Right lobe of liver (tissue), 6 donors: Measurements from ENCODE around the gene CEACAM19. TPM values are rescaled to one million over a fixed set of nuclear protein-coding genes. Genes with fewer than 3 reads are reported as not detected.
A peak's percentile ranks its signal among the peaks of the same experiment; 100 is the strongest.

Experiments
- ATAC-seq, 4 donors: fragments of 200-7000 bp; cut with Tn5 transposase; one replicate each; pipeline ENCODE4 v1.9.1; 2020; ENCODE audit warnings: mild to moderate bottlenecking in 4 of 4, moderate library complexity in 4 of 4
- DNase-seq, 3 donors: peaks; one replicate each; pipeline ENCODE4 v3.0.0-alpha.2; 2020
- H3K27ac ChIP-seq, 3 donors: fragments of 200-600 bp; one replicate each; pipeline ENCODE4 v1.8.0; 2022
- H3K27me3 ChIP-seq, 2 donors: fragments of 200-600 bp; one replicate each; pipeline ENCODE4 v1.8.0; 2022
- H3K36me3 ChIP-seq, 4 donors: fragments of 200-600 bp; sonication (generic) in 1 of 4; one replicate each; pipeline versions ENCODE4 v1.5.1 to v1.8.0; 2017 to 2022; ENCODE audit warnings: control low read depth in 1 of 4
- H3K4me1 ChIP-seq, 4 donors: fragments of 200-600 bp; sonication (generic) in 1 of 4; one replicate each; pipeline versions ENCODE4 v1.5.1 to v1.8.0; 2017 to 2022; ENCODE audit warnings: control low read depth in 1 of 4
- H3K4me3 ChIP-seq, 3 donors: fragments of 200-600 bp; one replicate each; pipeline ENCODE4 v1.8.0; 2022
- H3K9me3 ChIP-seq, 4 donors: fragments of 200-600 bp; sonication (generic) in 1 of 4; one replicate each; pipeline versions ENCODE4 v1.5.1 to v1.8.0; 2017 to 2022; ENCODE audit warnings: control low read depth in 1 of 4
- POLR2A ChIP-seq: fragments of 450-650 bp; IDR thresholded peaks from one replicate; pipeline ENCODE4 v1.6.1; 2017; ENCODE audit warnings: antibody characterized with exemption, mild to moderate bottlenecking
- WGBS: methylation state at CpG from one replicate; pipeline ENCODE4 v1.1.6; 2018; ENCODE audit warnings: low coverage, low lambda C conversion rate; ENCODE audit not compliant: insufficient coverage; ENCODE audit errors: missing lambda C conversion rate; 5-methylcytosine and 5-hydroxymethylcytosine counted together
- intact Hi-C, 2 donors: fragments of 100-400 bp; cut with DNase I; formaldehyde crosslinking; loops; one replicate each; pipeline versions ENCODE4 v1.11.2 to v1.14.1; 2022
- total RNA-seq, 6 experiments: library from RNA; depleted of rRNA in 2 of 6; stranded (reverse); fragments of >200 nt in 2 of 6; fragmentation: NEBNext Ultra II Directional in 3 of 6; extraction: Animal tissue kit (Norgen Biotek cat#: 25700) in 3 of 6; gene quantifications; one replicate each; pipeline versions ENCODE4 v1.1.0 to v1.2.4, GENCODE V29; 2016 to 2023
- TF ChIP-seq, protein P1 (sequence below), 4 donors: fragments of 200-600 bp in 3 of 4; fragments of 450-650 bp in 1 of 4; IDR thresholded peaks; one replicate each; pipeline versions ENCODE4 v1.5.1 to v1.8.0; 2016 to 2022; ENCODE audit warnings: antibody characterized with exemption in 4 of 4, mild to moderate bottlenecking in 2 of 4
- donor health status: DM: no; HTN: yes; CAD: no.
- donor health status: DM: no; HTN: no; CAD: no.
- donor health status: DM: no; HTN: no; CAD: no.
- donor health status: DM: no; HTN: yes; CAD: no.
- donor health status: DM: no; HTN: yes; CAD: no.

CEACAM19 gene
- total RNA-seq, 6 experiments from 2014 or later = 3.3 to 9.0 (median 4.5) TPM

DNA sequence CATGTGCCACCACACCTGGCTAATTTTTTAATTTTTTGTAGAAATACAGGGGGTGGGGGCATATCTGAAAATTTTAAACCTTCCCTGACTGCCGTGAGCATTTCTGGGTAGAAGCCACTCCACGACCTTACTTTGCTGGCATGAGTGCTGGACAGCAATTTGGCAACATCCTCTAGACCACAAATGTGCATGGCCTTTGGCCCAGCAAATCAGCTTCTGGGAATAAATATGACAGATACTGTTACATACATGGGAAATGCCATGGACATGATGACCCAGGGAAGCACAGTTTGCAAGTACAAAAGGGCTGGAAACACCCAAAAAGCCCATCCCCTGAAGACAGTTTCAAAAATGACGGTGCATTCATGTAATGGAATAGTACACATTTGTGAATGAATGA lies 30.8 kb upstream of the CEACAM19 start:
- H3K4me3 ChIP-seq = no peak overlapping the region
- TF ChIP-seq POLR2A = peak; percentile 22
- TF ChIP-seq, protein P1, sequence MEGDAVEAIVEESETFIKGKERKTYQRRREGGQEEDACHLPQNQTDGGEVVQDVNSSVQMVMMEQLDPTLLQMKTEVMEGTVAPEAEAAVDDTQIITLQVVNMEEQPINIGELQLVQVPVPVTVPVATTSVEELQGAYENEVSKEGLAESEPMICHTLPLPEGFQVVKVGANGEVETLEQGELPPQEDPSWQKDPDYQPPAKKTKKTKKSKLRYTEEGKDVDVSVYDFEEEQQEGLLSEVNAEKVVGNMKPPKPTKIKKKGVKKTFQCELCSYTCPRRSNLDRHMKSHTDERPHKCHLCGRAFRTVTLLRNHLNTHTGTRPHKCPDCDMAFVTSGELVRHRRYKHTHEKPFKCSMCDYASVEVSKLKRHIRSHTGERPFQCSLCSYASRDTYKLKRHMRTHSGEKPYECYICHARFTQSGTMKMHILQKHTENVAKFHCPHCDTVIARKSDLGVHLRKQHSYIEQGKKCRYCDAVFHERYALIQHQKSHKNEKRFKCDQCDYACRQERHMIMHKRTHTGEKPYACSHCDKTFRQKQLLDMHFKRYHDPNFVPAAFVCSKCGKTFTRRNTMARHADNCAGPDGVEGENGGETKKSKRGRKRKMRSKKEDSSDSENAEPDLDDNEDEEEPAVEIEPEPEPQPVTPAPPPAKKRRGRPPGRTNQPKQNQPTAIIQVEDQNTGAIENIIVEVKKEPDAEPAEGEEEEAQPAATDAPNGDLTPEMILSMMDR (IDR thresholded peaks at IDR 0.05) = no peak
- H3K27me3 ChIP-seq = no peaks in the 10 kb centered on the region
- intact Hi-C loops = no loop called here
- peak overlapping the region in 1 of 3 donors; percentile 51 for H3K27ac ChIP-seq
- ATAC-seq (peak in 2 of 4 donors; percentile 20 to 36), DNase-seq (peak in 1 of 3 donors; percentile 20)
- H3K4me1 ChIP-seq = peaks cover 0 to 42% (median 8%) of the 10 kb centered on the region in 4 donors
- no peaks in the 10 kb centered on the region for H3K9me3 ChIP-seq
- H3K36me3 ChIP-seq = no peaks in the 10 kb centered on the region
- WGBS = 17% methylated on average over 3 of the region's 3 CpGs

DNA sequence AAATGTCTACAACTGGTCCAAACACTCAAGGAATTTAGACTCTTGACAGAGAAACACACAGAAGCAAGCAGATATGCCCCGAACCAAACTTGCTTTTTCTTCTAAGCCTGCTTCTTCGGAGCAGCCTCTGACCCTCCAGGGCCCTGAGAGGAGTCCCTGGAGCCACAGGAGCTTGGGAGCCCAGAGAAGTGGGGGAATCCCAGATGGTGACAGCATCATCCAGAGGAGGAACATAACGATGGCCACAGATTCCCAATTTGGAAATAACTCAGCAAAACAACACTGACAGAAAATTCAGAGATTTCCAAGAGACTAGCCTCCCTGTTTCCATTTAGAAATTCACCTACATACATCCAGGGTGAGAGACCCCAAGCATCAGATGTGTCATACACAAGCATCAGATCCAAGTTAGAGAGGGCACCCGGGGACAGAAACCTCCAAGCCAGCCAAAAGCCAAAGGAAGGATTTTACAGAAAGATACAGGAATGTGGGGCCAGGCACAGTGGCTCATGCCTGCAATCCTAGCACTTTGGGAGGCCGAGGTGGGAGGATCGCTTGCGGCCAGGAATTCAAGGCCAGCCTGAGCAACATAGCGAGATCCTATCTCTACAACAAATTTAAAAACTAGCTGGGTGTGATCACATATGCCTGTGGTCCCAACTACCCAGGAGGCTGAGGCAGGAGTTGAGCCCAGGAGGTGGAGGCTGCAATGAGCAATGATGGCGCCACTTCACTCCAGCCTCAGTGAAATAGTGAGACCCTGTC lies 29.6 kb upstream of the CEACAM19 start:
- no peaks in the 10 kb centered on the region for H3K36me3 ChIP-seq
- intact Hi-C loops = no loop called here
- TF ChIP-seq, protein P1 (IDR thresholded peaks at IDR 0.05) = no peak
- no peak for TF ChIP-seq POLR2A
- no peak overlapping the region for H3K4me3 ChIP-seq
- no peaks in the 10 kb centered on the region for H3K27me3 ChIP-seq
- no peak overlapping the region for H3K27ac ChIP-seq
- H3K4me1 ChIP-seq = peaks cover 0 to 37% (median 10%) of the 10 kb centered on the region in 4 donors
- ATAC-seq = no peak
- H3K9me3 ChIP-seq = no peaks in the 10 kb centered on the region
- no peak for DNase-seq
- 90% methylated on average over 6 of the region's 9 CpGs for WGBS

- Histone ChIP-seq H3K27me3 (no peaks in the 10 kb centered on the region), H3K4me3 (no peak overlapping the region), H3K4me1 (peaks cover 0 to 34% (median 8%) of the 10 kb centered on the region in 4 donors), H3K9me3 (no peaks in the 10 kb centered on the region), H3K36me3 (peaks cover 0 to 5% (median 2%) of the 10 kb centered on the region in 4 donors), H3K27ac (no peak overlapping the region)
- ATAC-seq (no peak), DNase-seq (no peak)
- intact Hi-C loops = no loop called here
- WGBS = 58% methylated on average over 1 of the region's 1 CpG
- TF ChIP-seq, protein P1 (IDR thresholded peaks at IDR 0.05) = no peak
- TF ChIP-seq POLR2A = no peak
Measured at GRCh38 chr19:44642377-44642776, 28.9 kb upstream of the CEACAM19 start.

GRCh38 chr19:44643605-44644401 lies 27.5 kb upstream of the CEACAM19 start, which contains the start of gene PVR:
Gene PVR (plus strand): TSS chr19:44643910. CDS start chr19:44644097, 187 bp downstream.
- Histone ChIP-seq H3K36me3 (peaks cover 0 to 14% (median 7%) of the 10 kb centered on the region in 4 donors), H3K4me3 (peak within 1 kb of the TSS; percentile 88 to 93 (median 89)), H3K9me3 (no peaks in the 10 kb centered on the region), H3K27ac (peak within 1 kb of the TSS; percentile 95 to 98 (median 96)), H3K4me1 (peaks cover 0 to 40% (median 13%) of the 10 kb centered on the region in 4 donors), H3K27me3 (no peaks in the 10 kb centered on the region)
- peak; percentile 93 for TF ChIP-seq POLR2A
- TF ChIP-seq, protein P1 (IDR thresholded peaks at IDR 0.05) = no peak
- intact Hi-C loops = no loop called here
- ATAC-seq (peak; percentile 80 to 92 (median 88)), DNase-seq (peak; percentile 88)
- WGBS = 0% methylated on average over 3 of the region's 70 CpGs
